Measurements from ENCODE around the gene IQCH.

Gene IQCH

DNA sequence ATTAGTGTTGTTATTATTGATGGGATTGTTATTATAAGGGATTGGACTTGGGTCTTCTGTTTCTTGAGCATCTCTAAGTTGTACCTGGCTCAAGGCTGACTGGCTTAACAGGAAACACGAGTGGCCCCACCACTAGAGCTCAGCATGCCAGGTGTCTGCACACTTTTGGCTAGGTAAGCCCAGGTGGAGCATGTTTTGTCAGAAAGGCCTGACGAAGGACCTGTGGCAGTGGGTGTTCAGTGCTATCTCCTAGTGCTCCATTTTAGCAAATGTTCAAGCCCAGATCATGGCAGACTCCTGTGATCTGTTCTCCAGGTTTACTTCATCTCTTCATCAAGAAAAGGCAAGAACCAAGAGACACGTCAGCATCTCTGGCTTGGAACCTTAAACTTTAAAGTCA is 291.3 kb downstream of the IQCH start:
- no peak for DNase-seq

DNA sequence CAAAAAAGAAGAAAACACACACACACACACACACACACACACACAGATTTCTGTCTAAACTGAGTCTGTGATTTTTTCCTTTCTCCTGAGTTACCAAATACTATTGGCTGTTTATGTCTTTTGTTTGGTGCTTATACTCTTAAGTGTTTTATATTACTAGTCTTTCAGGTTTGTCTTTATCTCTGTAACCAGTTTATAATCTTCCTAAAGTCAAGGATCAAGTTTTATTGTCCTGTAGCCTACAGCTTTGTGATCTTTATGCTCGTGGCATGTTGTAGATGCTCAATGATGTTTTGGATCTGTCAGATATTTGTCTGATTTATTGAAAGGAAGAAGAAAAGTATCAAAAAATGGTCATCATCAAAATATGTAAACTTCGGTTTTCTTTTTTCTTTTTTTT is 292.5 kb downstream of the IQCH start:
- no peak for DNase-seq

DNA sequence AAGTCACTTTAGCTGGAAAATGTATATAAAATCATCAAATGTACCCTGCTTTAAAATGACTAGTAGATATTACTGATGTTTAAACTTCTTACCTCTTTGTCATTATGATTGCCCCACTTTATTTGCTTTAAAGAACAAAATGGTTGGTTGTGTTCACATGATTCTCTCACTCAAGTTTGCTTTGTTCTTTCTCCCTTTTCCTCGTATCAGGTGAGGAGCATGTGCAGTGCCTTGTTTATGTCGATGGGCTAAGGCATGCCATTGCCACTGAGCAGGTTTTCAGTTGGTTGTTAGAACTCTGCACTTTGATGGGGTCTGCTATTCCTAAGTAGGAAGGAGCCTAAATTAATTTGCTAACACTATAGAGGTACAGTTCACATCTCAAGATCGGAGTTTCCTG is 293.2 kb downstream of the IQCH start:
- no peak for DNase-seq

DNA sequence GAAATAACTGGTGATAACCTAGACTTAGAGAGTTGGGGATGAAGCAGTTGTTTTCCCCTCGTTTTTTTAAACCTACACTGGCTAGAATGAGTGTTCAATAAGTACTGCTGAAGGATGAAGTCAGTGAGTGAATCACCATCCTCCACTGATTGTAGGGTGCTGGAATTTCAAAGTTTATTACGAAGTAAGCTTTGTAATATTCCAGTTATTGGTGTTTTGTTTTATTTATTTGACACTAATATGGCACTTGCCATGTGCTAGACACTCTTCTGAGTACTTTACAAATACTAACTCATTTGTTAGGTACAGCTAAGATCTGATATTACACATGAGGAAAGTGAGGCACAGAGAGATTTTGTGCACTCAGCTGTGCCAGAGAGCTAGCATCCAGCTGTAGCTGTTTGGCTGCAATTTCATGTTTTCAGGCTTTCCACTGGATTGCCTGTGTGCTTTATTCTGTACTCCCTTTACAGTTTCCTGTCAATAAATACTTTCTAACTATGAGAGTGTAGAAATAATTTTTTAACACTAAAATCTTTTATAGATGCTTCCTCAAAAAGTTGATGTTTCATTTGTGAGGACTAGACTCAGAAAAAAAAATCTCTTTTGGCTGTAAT is 293.8 kb downstream of the IQCH start:
- DNase-seq, result no peak

DNA sequence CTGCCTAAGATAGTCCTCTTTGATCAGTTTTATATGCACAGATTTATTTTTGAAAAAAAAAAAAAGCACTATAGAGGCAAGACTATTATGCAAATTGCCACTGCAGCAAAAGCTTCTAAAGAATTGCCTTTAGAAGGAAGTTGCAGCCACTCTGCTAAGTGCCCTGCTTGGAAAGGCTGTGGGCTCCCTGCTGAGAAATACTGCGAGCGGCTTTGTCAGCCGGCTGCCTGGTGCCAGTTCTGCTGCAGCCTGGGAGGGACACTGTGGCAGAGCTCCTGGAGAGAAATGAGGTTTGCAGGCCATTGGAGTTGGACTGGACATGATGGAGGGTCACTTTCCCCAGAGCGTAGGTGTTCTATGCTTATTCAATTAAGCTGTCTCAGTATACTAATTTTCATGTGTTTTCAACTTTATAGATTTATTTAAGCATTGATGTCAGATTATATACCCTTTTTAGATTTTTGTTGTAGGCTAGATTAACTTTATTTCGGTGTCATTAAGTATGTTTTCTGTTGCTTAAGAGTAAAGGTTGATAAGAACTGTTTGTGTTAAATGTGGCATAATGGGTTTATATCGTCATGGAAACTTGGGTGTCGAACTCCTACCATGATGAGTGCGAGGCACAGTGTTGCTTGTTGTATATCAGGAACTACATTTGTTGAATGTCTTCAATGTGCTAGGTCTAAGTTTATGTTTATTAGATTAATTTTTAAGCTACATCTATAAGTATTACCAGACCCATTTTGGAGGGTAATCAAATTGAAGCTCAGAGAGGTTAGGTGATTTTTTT is 294.5 kb downstream of the IQCH start:
- DNase-seq, result no peak

DNA sequence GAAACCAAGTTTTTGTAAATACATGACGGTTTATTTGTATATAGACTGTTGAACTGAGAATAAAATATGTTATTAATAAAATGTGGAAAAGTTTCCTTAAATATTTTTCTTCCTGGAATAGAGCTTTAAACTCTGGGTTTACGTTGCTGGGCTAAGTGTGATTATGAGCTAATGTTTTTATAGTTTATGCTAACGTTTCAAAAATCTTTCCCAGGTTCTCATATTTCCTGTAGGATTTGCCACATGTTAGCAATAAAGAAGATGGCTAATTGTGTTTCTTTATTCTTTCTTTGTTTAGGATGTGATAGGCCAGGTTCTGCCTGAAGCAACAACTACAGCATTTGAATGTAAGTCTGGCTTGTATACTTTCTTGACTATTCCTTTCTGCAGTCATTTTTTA is 295.1 kb downstream of the IQCH start:
- no peak for DNase-seq

DNA sequence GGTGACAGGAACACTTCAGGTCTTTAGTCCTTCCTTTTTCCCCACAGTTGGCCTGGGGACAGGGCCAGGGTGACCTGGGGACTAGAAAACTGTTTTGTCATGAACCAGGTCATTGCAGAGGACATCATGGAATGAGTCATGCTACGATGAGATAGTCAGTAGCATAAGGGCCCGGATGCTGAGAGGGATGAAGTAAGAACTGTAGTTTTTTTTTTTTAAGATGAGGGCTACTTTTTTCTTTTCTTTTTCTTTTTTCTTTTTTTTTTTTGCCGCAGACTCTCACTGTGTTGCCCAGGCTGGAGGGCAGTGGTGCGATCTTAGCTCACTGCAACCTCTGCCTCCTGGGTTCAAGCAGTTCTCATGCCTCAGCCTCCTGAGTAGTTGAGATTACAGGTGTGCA is 295.9 kb downstream of the IQCH start:
- DNase-seq, result no peak

DNA sequence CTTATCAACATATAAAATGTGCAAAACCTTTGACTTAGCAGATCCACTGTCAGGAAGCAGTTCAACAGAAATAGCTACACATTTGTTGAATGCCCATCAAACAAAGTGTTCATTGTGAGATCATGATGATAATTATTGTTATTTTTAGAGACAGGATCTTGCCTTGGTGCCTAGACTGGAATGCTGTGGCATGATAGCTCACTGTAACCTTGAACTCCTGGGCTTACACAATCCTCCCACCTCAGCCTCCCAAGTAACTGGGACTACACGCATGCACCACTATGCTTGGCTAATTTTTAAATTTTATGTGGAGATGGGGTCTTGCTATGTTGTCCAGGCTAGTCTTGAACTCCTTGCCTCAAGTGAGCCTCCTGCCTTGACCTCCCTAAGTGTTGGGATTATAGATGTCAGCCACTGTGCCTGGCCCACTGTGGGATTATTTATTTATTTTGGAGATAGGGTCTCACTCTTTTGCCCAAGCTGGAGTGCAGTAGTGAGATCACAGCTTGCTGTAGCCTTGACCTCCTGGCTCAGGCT is 296.7 kb downstream of the IQCH start:
- DNase-seq, result no peak
